Left cardiac atrium (tissue), 4 donors: ENCODE data around the gene SLIT3. TPM values are rescaled to one million over a fixed set of nuclear protein-coding genes. Genes with fewer than 3 reads are reported as not detected.

Source experiments
- ATAC-seq, 2 donors: fragments of 200-7000 bp; cut with Tn5 transposase; one replicate each; pipeline ENCODE4 v1.9.1; 2020; ENCODE audit warnings: mild to moderate bottlenecking in 2 of 2, moderate library complexity in 2 of 2
- DNase-seq: peaks from one replicate; pipeline ENCODE4 v3.0.0-alpha.2; 2020
- intact Hi-C, 2 donors: fragments of 100-400 bp; cut with DNase I; formaldehyde crosslinking; loops; one replicate each; pipeline versions ENCODE4 v1.14.1 to v1.15.1; 2022 to 2023
- total RNA-seq, 2 donors: library from RNA; stranded (reverse); fragmentation: NEBNext Ultra II Directional; extraction: Animal tissue kit (Norgen Biotek cat#: 25700); gene quantifications; one replicate each; pipeline ENCODE4 v1.2.1, GENCODE V29; 2021
- donor health status: DM: no; HTN: yes; CAD: no.
- donor health status: DM: no; HTN: yes; CAD: no; lungs with severe emphysema.
- donor health status: DM: yes; HTN: yes; CAD: no.
- donor health status: Dilated cardiomyopathy.

Gene SLIT3
- total RNA-seq, 2 donors from 2014 or later, result 71.1 to 117 TPM

DNA sequence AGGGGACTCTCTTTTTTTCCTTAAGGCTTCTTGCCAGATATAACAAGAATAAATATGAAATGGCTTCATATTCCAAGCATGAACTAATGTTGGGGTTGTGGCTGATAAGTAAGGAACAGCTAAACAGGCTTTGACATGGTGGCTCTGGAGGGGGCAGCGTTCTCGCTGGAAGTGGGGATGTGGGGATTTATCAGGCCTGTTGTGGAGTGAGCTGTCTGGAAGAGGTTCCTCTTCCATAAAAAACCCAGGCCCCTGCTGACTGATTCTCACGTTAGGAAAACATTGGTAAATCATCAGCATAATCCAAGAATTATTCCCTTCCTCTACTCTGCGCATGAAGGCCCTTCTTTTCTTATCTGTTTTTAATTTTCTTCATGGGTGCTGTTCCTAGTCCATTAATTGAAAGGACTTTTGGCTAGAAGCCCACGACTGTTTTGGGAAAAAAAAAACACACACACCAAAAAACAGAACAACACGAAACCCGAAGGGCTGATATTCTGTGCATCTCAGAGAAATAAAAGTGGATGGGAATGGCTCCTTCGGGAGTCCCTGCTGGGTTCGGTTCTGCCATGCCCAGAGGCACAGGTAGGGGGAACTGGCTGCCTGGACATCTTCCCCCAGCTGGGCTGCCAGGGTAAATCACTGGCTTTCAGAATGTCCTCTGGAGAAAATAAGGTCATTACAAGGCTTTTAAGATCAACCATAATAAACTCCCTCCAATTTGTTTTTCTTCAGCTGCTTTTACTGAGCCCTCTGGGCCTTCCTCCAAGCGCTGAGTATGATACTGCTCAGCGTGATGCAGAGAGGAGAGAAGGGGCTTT is 297.0 kb downstream of the SLIT3 start:
- peak; percentile 11 to 73 for ATAC-seq
- intact Hi-C loops, result loop anchor here in 1 of 2 donors (10.0 kb wide), 1 partner anchor 581 kb away; the partner anchor contains the start of gene SPDL1
- DNase-seq, result no peak

- no peak for ATAC-seq
- intact Hi-C loops, result loop anchor here in 1 of 2 donors (10.0 kb wide), 1 partner anchor 582 kb away; the partner anchor contains the start of gene SPDL1
- DNase-seq, result no peak
These were observed 297.9 kb downstream of the SLIT3 start for GRCh38 chr5:169002953-169003555.

GRCh38 chr5:169001394-169001793 is 299.5 kb downstream of the SLIT3 start:
- ATAC-seq (peak; percentile 4 to 75), DNase-seq (no peak)
- intact Hi-C loops, result loop anchor here in 1 of 2 donors (10.0 kb wide), 1 partner anchor 583 kb away; the partner anchor contains the start of gene SPDL1

- intact Hi-C loops, result no loop called here
- no peak for DNase-seq
- no peak for ATAC-seq
These were observed 305.9 kb downstream of the SLIT3 start for GRCh38 chr5:168995024-168995423.

GRCh38 chr5:168992687-168993086 is 308.3 kb downstream of the SLIT3 start:
- intact Hi-C loops, result loop anchor here in 1 of 2 donors (5.0 kb wide), 1 partner anchor 200 kb away; no protein-coding TSS in a partner anchor
- no peak for DNase-seq
- no peak for ATAC-seq

GRCh38 chr5:168992016-168992415 is 308.9 kb downstream of the SLIT3 start:
- intact Hi-C loops, result loop anchor here in 1 of 2 donors (5.0 kb wide), 1 partner anchor 200 kb away; no protein-coding TSS in a partner anchor
- DNase-seq (no peak), ATAC-seq (peak in 1 of 2 donors; percentile 51)

DNA sequence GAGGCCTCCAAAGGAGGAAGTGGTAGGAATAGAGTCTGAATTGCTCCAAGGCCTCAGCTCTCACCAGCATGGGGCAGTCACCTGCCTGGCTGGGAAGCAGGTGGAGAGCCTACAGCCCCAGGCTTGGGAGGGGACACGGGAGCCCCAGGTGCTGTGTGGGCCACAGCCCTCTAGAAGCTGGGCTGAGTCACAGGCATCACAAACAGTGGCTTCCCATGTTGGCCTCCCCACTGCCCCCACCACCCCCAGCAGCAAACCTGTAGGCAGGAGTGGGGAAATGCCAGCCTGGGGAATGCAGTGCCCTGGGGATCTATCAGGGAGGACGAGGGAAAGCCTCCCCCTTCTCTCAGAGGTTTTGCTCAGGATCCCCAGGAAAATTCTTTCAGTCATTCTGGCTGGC is 309.6 kb downstream of the SLIT3 start:
- intact Hi-C loops, result loop anchor here in 1 of 2 donors (5.0 kb wide), 1 partner anchor 201 kb away; no protein-coding TSS in a partner anchor
- DNase-seq (no peak), ATAC-seq (no peak)

GRCh38 chr5:168990679-168991078 is 310.3 kb downstream of the SLIT3 start:
- peak in 1 of 2 donors; percentile 21 for ATAC-seq
- intact Hi-C loops, result loop anchor here in 1 of 2 donors (5.0 kb wide), 1 partner anchor 202 kb away; no protein-coding TSS in a partner anchor

GRCh38 chr5:168989731-168990505 is 311.0 kb downstream of the SLIT3 start:
- no peak for ATAC-seq
- intact Hi-C loops, result loop anchor here (5.0 to 10.0 kb wide), 4 partner anchors 202 to 557 kb away; partner anchors contain the start of gene SLIT3 (in 1 of the 2)

More at GRCh38 chr5:168990679-168991078, 310.3 kb downstream of the SLIT3 start:
- DNase-seq, result no peak

GRCh38 chr5:168988699-168989098 is 312.2 kb downstream of the SLIT3 start:
- ATAC-seq, result peak in 1 of 2 donors; percentile 55
- intact Hi-C loops, result loop anchor here (5.0 to 10.0 kb wide), 3 partner anchors 206 to 559 kb away; partner anchors contain the start of gene SLIT3 (in 1 of the 2)
- DNase-seq, result no peak

More at GRCh38 chr5:168989731-168990505, 311.0 kb downstream of the SLIT3 start:
- no peak for DNase-seq

GRCh38 chr5:168987543-168988300 is 313.2 kb downstream of the SLIT3 start:
- DNase-seq (peak; percentile 76), ATAC-seq (peak; percentile 42 to 68)
- intact Hi-C loops, result loop anchor here (5.0 to 10.0 kb wide), 3 partner anchors 207 to 560 kb away; partner anchors contain the start of gene SLIT3 (in 1 of the 2)

- intact Hi-C loops, result loop anchor here (5.0 to 10.0 kb wide), 3 partner anchors 209 to 562 kb away; partner anchors contain the start of gene SLIT3 (in 1 of the 2)
- no peak for ATAC-seq
These were observed 315.5 kb downstream of the SLIT3 start for GRCh38 chr5:168985454-168985853.

DNA sequence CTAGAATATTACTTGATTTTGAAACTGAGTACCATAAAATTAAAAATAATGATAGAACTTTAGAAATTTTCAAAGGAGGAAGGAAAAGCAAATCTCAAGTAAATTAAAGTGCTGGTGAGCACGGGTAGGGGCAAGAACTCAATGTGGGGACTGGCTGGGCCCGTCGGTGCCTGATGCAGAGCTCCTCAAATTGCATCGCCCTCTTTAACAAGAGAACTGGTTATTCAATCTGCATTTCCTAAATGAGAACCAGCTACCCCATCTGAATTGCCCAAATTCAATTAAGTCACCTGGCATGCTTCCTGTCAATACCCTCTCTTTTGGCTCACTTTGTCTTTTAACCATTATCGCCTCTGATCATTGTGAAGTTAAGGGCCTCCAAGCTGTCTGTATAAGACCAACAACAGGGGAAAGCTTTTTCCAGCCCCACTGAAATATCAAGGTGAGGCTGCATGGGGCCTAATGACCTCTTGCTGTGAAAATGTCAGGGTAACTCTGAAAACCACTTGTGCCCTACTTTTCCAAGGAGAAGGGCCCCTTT is 316.7 kb downstream of the SLIT3 start:
- intact Hi-C loops, result loop anchor here in 1 of 2 donors (10.0 kb wide), 1 partner anchor 211 kb away; no protein-coding TSS in a partner anchor
- no peak for ATAC-seq

More at GRCh38 chr5:168985454-168985853, 315.5 kb downstream of the SLIT3 start:
- DNase-seq, result no peak

GRCh38 chr5:168979135-168979534 is 321.8 kb downstream of the SLIT3 start:
- intact Hi-C loops, result no loop called here
- no peak for ATAC-seq
- no peak for DNase-seq

More for the DNA sequence above, 316.7 kb downstream of the SLIT3 start:
- no peak for DNase-seq

DNA sequence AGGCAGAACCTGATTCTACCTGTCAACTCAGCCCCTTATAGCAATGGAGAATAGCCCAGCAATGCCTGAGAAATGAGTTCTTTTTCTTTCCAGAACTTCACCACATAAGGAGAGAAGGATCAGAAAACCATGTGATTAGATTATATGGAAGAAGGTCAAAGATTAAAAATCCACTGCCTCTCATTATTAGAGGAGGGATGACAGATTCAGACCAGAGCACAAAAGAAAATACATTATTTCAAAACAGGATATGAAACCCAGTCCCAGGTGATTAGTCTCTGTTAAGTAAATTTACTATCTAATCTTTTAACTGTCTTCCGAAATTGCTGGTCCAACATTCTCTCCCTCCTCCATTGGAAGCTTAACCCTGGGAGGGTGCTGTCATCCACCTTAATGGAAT is 322.4 kb downstream of the SLIT3 start:
- intact Hi-C loops, result no loop called here
- no peak for DNase-seq
- ATAC-seq, result no peak

DNA sequence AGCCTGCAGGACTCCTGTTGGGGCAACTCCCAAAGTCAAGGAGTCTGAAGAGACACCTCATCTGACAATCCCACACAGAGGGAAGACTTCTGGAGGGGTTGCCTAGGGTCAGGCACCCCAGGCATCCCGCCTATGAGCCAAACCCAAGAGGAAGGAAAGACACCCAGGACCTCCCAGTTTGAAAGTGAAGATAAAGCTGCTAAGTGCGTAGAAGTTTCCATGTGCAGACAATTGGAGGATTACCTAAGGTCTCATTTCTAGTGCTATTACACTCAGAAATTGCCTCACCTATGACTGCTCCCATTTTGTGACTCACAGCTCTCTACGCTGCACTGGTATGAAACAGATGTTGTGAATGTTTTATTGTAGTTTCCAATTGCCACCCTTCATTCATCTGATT is 322.9 kb downstream of the SLIT3 start:
- ATAC-seq, result peak; percentile 33 to 92
- DNase-seq, result no peak
- intact Hi-C loops, result no loop called here

DNA sequence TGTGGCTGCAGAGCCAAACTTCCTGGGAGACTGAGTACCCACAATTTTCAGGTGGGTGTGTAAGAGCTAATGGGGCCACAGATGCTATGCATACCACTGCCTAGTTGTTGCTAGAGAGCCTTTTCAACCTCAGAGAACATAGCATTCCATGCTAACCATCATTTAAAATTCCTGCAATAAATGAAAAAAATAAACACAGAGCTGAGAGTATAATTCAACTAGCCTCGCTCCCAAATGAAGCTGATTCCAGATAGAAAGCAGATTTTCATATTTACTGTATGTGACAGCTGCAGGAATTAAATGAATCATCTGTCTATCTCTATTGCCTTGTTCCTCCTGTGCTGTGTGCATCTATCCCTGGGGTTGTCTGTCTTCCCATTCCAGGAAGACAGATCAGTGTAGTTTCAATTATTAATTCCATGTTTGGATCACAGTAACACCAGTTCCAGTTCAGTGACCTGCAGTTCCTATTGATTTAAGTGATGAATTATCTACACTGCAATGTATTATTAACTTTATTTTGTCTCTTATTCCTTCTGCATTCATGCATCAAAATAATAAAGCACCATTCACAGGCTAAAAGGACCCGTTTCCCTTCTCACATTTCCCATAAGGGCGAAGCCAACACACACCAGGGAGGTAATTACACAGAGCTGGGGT is 324.5 kb downstream of the SLIT3 start:
- DNase-seq (no peak), ATAC-seq (no peak)
- intact Hi-C loops, result no loop called here
